GM19438 (cell line): ENCODE data around the gene ATAD3A.
A peak's percentile ranks its signal among the peaks of the same experiment; 100 is the strongest.
"Not testable (repeated sequence)": the region's sequence is repeated elsewhere in the genome, so short reads cannot be mapped to it uniquely, and the experiment has no call there.

Experiments
- ATAC-seq: cut with Tn5 transposase; IDR thresholded peaks from one replicate; pipeline ENCODE4 v1.9.1; 2021; ENCODE audit warnings: low read depth; ENCODE audit not compliant: unreplicated experiment

Gene ATAD3A

DNA sequence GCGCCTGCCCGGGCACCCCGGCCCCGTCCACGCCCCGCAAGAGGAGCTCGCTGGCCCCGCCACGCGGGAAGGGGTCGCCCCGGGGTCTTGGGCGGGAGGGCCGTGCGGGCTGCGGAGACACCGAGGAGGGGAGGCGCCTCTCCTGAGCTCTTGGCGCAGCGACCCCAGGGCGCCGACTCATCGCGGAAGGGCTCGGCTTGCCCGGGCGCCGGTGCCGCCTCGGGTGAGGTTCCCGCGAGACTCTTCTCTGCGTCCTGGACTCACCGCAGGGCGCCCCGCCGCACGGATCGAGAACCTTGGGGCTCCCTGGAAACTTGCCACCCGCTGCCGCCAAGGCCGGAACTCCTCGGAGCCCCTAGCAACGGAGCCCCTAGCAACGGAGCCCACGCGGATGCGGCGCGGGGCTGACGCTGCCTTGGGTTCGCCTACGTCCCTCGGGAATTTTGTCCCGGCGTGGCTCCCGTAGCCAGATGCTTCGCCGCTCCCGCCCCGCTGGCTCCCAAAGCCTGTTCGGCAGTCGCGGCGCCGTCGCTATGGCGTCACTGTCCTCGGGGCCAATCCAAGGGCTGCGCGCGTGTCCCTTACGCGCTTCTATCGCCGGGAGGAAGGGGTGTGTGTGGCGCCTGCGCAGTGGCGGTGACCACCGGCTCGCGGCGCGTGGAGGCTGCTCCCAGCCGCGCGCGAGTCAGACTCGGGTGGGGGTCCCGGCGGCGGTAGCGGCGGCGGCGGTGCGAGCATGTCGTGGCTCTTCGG, at the start of gene ATAD3A:
TSS of gene ATAD3A (plus strand) at position 630 of the 753 bp plus-strand sequence. CDS start at position 737, 107 bp downstream.
- ATAC-seq = peak; percentile 87

DNA sequence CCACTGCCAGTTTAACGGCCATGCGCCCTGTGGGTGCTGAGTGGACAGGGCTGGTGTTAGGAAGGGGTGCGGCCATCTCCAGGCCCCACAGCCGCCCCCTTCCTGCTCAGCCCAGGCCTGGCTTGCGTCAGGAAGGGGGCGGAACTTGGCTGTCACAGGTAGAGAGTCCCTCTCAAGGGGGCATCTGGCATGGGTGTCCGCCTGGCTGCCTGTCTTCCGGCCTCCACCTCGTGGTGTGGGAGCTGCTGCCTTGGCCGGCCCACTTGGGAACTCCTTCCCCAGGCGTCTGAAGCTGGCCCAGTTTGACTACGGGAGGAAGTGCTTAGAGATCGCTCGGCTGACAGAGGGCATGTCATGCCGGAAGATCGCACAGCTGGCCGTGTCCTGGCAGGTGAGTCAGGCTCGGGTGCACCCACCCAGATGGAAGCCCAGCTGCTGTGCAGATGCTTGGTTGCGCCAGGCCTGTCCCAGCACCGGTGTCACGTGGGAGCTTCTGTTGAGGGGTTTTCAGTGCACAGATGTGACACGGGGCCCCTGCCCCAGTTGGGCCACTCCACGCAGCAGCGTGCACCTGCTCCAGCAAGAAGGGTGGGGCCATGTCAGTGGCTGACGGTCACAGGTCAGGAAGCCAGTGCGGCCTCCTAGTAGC, 49.5 kb upstream of the ATAD3A start:
- no peak for ATAC-seq

DNA sequence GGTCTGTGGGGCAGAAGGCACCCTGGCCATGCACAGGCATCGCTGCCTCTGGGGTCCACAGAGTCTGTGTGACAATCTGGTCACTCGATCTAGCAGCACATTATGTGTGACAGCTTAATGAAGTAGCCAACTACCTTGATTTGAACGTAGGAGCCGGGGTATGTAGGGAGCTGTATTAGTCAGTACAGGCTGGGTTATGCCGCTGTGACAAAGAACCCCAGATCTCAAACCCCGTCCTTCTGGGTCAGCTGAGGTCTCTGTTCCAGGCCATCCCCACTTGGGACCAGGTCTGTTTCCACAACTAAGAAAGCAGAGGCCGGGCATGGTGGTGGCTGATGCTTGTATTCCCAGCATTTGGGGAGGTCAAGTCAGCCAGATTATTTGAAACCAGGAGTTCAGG, 48.6 kb upstream of the ATAD3A start:
- ATAC-seq = no peak

DNA sequence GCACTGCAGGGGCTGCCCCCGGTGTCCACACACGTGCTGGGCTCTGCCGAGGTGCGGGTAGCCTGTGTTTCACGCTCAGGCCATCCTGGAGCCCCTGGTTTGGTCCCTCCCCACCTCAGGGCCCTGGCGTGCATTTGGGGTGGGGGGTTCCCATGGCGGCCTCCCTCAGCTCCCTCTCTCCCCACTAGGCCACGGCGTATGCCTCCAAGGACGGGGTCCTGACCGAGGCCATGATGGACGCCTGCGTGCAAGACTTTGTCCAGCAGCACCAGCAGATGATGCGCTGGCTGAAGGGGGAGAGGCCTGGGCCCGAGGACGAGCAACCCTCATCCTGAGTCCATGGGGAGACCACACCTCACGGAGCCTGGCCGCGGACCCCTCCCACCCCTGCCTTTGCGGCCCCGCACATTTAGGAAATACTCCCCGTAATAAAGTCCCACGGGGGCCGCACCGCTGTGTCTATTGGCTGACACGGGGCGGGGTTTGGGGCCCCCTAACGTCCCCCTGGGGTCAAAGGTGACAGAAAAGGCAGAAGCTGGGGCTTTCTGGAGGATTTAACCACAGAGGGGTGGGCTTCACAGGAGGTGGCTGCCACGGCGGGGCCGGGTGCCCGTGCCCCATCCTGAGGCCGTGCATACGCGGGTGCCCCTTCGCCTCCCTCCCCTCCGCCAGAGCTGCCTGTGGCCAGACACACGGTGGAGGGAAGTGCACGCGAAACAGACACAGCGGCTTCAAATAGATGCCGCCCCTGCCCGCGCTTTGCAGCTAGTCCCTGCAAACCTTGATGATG, 43.6 kb upstream of the ATAD3A start:
- not testable (repeated sequence) for ATAC-seq

DNA sequence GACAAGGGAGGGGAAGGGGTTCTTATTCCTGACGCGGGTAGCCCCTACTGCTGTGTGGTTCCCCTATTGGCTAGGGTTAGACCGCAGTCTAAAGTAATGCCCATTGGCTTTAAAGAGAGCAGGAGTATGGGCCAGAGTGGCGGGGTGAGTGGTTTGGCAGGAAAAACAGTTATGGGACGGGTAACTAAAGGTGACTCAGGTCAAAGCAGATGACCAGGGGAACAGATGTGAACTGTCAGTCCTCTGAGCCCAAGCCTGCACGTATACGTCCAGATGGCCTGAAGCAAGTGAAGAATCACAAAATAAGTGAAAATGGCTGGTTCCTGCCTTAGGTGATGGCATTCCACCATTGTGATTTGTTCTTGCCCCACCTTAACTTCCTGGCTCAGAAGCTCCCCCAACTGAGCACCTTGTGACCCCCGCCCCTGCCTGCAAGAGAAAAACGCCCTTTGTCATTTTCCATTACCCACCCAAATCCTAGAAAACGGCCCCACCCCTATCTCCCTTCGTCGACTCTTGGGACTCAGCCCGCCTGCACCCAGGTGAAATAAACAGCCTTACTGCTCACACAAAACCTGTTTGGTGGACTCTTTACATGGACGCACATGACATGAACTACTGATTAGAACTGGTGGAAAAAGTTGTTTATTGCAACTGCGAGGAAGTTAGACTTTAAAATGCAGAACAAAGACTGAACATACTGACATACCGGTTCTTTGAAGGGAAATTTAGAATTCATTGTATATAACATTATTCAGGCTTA, 41.2 kb upstream of the ATAD3A start:
- no peak for ATAC-seq

DNA sequence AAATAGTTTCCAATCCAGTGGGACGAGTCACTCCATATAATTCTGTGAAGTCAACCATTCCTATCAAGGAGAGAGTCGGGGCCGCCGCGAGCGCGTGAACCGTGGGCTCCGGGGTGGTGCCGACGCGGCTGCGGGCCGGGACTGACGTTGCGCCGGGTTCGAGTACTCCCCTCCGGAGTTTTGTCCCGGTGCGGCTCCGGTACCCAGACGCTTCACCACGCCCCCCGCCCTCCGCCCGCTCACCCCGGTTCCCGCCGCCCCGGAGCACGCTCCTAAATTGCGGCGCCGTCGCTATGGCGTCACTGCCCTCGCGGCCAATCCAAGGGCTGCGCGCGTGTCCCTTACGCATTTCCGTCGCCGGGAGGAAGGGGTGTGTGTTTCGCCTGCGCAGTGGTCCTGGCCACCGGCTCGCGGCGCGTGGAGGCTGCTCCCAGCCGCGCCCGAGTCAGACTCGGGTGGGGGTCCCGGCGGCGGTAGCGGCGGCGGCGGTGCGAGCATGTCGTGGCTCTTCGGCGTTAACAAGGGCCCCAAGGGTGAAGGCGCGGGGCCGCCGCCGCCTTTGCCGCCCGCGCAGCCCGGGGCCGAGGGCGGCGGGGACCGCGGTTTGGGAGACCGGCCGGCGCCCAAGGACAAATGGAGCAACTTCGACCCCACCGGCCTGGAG, 40.4 kb upstream of the ATAD3A start, which contains the start of gene ATAD3B:
TSS of gene ATAD3B (plus strand) at position 377 of the 664 bp plus-strand sequence. CDS start at position 497, 120 bp downstream.
- peak; percentile 88 for ATAC-seq

DNA sequence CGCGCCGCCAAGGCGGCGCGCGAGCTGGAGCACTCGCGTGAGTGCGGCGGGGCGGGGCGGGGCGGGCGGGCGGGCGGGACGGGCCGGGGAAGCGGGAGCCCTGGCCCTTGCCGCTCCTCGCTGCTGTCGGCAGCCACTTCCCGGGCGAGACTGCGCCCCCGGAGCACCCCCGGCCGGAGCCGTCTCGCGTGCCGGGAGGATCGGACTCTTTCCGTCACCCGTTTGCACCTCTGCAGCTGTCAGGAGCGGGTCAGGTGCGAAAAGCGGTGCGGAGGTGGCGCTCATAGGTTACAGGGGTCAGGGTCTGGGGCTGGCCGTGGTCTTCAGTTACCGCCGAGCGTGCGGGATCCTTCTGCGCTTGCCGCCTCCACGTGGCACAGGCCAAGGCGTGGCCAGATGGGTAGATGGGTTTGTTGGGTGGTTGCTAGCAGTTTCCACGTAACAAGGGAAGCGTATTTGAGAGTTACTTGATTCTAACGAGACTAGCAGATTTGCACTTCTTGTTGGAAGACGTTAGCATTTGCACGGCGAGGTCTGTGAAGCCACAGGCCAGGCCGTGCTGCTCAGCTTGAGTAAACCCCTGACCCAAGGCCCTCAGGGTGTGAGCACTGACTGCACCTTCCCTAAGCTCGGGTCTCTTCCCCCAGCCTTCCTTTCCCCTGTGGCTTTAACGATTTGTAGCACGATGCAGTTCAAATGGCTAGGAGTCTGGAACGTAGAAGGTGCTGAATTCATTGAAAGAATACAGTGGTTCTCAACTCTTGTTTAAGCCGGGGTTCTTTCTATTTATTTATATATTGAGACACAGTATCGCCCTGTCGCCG, 39.7 kb upstream of the ATAD3A start:
- peak; percentile 16 for ATAC-seq

DNA sequence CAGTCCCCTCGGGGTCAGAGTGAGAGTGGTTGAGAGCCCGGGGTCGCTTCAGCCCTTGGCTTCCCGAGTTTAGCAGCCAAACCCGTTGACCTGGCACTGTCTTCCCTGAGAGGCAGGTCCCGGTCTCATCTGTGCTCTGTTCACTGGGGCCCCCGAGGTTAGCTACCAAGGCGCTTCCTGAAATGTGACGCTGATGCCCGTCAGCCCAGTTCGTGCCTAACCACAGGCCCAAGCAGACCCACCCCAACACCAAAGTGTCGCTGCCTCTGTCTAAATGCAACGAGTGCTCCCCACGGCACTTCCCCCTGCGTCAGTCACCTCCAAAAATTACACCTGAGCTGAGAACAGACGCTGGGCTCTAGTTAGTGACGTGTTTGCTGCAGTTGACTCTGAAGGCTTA, 36.0 kb upstream of the ATAD3A start:
- ATAC-seq = not testable (repeated sequence)

DNA sequence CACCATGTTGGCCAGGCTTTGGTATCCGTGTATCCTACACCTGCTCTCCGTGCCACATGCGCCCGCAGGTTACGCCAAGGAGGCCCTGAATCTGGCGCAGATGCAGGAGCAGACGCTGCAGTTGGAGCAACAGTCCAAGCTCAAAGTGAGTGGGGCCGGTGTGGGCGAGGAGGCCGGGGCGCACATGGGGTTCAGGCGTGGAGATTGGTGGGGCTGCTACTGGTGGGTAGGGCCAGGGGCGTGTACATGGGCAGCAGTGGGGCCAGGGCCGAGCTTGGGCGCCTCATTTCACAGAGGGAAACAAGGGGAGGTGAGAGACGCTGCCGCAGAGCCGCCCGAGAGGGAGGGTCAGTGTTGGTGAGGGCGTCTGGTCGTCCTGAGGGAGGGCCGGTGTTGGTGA, 34.8 kb upstream of the ATAD3A start:
- ATAC-seq = no peak

DNA sequence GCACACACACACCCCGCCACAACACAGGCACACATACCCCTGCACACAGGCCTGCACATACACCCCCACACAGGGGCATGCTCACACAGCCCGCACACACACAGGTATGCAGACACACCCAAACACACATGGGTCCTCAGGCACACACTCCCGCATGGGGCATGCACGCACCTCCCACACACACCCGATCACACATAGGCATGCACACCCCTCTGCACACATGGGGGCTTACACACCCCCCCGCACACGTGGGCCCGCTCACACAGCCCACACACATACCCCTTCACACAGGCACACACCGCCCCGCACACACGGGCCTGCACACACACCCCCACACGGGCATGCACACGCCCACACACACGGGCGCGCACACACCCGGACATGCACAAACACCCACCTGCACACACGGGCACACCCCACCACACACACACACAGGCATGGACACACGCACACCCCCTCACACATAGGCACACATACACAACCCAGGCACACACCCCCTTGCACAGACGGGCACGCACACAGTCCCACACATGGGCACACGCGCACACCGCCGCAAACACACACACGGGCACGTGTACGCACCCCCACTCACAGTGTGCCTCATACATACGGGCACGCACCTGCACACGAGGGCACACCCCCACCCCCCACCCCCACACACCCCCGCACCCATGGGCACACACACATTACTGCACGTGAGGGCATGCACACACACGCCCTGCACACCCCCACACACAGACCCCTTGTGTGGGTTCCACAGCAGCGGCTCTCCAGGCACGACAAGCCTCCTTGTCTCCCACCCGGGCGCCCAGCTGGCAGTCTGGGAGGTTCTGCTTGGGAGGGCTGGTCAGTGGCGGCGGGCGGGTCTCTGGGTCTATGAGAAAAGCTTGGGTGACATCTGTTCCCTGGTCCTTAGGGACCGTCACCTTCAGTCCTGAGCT, 32.1 kb upstream of the ATAD3A start:
- ATAC-seq = no peak

DNA sequence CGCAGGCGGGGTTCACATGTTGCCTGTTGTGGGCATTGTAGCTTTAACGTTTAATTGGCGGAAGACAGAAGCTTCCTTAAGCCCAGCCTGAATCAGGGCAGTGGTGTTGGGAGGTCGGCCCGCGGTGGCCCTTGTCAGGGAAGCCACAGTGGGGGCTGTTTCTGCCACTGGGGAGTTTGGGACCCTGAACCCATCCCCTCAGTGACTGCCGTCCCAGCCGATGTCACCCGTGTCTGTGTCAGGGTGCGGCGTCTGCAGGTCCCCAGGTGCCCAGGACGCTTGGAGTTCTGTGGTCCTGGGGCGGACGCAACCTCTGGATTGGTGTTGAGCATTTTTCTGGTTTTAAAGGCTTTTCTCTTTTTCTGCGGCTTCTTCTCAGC, 31.5 kb upstream of the ATAD3A start:
- not testable (repeated sequence) for ATAC-seq

DNA sequence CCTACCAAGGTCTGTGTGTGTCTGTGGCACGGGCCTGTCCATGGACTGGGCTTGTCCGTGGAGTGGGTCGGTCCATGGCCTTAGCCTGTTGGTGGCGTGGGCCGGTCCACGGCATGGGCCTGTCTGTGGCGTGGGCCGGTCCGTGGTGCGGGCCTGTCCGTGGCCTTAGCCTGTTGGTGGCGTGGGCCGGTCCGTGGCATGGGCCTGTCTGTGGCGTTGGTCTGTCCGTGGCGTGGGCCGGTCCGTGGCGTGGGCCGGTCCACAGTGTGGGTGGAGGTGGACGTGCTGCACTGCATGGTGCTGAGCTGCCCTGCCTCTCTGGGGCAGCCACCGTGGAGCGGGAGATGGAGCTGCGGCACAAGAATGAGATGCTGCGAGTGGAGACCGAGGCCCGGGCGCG, 30.2 kb upstream of the ATAD3A start:
- ATAC-seq = not testable (repeated sequence)

DNA sequence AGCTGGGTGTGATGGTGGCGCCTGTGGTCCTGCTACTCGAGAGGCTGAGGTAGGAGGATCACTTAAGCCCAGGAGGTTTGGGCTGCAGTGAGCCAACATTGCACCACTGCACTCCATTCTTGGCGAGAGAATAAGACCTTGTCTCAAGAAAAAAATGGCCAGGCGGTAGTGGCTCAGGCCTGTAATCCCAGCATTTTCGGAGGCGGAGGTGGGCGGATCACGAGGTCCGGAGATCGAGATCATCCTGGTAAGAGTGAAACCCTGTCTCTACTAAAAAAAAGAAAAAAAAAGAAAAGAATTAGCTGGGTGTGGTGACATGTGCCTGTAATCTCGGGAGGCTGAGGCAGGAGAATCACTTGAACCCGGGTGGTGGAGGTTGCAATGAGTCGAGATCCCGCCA, 29.1 kb upstream of the ATAD3A start:
- no peak for ATAC-seq

DNA sequence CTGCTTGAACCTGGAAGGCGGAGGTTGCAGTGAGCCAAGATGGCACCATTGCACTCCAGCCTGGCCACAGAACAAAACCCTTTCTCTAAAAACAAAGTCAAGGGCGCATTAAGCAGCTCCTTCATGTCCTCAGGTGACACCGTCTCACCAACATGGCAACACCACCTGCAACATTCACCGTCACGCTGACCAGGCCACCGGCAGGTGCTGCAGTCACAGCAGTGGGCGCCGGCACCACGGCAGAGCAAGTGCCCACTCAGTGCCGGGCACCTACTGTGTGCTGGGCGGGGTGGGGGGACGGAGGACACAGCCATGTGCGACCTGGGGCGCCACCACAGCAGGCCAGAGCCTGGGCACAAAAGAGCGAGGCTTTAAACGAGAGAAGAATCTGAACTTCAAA, 28.2 kb upstream of the ATAD3A start:
- no peak for ATAC-seq

DNA sequence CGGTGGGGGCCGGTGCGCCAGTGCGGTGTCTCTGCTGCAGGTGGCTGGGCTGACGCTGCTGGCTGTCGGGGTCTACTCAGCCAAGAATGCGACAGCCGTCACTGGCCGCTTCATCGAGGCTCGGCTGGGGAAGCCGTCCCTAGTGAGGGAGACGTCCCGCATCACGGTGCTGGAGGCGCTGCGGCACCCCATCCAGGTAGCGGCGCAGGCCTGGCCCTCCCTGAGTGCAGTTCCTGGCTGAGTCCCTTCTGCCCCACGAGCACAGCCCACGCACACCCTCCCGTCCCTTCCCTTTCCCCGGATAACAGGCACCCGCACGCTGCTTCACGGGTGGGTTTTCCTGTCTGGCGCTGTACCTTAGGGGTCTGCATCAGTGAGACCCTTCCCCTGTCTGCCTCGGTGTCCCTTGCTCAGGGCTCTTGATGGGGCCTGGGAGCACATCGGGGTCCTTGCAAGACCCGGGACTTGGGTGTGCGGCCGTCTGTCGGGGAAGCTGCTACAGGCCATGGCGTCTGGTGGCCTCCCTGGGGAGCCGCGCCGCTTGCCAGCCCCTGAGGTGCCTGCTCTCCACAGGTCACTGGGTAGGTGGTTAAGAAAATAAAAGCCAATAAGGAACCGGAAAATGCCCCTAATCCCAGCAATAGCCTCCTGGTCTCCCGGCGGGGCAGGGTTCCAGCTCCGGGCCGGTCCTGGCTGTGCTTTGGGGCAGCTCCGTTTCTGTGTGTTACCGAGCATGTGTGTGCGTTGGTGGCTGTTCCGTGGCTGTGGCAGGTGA, 26.8 kb upstream of the ATAD3A start:
- not testable (repeated sequence) for ATAC-seq

DNA sequence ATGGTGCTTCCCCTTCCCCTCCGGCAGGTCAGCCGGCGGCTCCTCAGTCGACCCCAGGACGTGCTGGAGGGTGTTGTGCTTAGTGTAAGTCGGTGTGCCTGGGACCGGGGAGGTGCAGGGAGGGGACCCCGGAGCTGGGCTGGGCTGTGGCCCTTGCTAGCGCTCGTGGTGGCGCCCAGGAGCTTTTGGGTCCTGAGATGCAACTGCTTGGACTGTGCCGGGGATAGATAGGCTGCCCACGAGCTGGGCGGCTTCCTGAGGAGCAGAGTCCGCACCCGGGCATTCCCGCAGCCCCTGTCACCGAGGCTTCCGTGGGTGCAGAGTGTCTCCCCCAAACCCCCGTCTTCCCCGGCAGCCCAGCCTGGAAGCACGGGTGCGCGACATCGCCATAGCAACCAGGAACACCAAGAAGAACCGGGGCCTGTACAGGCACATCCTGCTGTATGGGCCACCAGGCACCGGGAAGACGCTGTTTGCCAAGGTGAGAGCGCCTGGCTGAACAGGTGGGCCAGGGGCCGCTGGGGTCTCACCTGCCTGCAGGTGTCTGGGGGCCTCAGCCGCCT, 26.1 kb upstream of the ATAD3A start:
- not testable (repeated sequence) for ATAC-seq

DNA sequence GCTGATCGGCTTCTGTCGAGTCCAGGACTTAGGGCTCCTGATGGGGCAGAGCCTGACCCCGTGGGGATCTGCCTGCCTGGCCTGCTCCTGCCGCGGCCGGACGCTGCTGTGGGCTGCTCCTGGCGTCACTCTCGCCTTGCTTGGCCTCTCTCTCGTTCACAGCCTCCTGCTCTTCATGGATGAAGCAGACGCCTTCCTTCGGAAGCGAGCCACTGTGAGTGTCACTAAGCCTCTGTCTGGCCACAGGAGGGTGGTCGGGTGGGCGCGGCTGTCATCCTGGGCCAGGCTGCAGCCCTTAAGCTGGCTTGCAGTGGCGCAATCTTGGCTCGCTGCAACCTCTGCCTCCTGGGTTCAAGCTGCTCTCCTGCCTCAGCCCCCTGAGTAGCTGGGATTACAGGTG, 24.3 kb upstream of the ATAD3A start:
- no peak for ATAC-seq
